ENCODE results near the gene TTYH1. TPM values are rescaled to one million over a fixed set of nuclear protein-coding genes. Genes with fewer than 3 reads are reported as not detected.

TTYH1 gene
- total RNA-seq, 6 experiments from 2014 or later: 0.30 to 0.93 (median 0.35) TPM; not detected in 1

- ATAC-seq (no peak), DNase-seq (no peak)
- Histone ChIP-seq H3K27ac (no peak overlapping the region), H3K36me3 (peaks cover 42 to 97% (median 69%) of the 10 kb centered on the region in 4 donors), H3K4me1 (peaks cover 0 to under 1% (median 0%) of the 10 kb centered on the region in 4 donors), H3K4me3 (no peak overlapping the region), H3K9me3 (no peaks in the 10 kb centered on the region), H3K27me3 (no peaks in the 10 kb centered on the region)
- TF ChIP-seq CTCF (IDR thresholded peaks at IDR 0.05) (no peak), POLR2A (IDR thresholded peaks at IDR 0.05) (no peak)
- intact Hi-C loops (cut with DNase I): no loop called here
- WGBS (ENCODE audit: insufficient coverage, low coverage, low lambda C conversion rate, missing lambda C conversion rate): 88% methylated on average over 12 of the region's 51 CpGs
These were observed 41.4 kb downstream of the TTYH1 start for GRCh38 chr19:54456423-54457373.

GRCh38 chr19:54457773-54458647, 42.7 kb downstream of the TTYH1 start:
- WGBS (ENCODE audit: insufficient coverage, low coverage, low lambda C conversion rate, missing lambda C conversion rate): 82% methylated on average over 5 of the region's 42 CpGs
- no peak overlapping the region for H3K27ac ChIP-seq
- peaks cover 0 to 12% (median 5%) of the 10 kb centered on the region in 4 donors for H3K4me1 ChIP-seq
- no peaks in the 10 kb centered on the region for H3K27me3 ChIP-seq
- no peak overlapping the region for H3K4me3 ChIP-seq
- TF ChIP-seq POLR2A (IDR thresholded peaks at IDR 0.05) (no peak), CTCF (IDR thresholded peaks at IDR 0.05) (no peak)
- ATAC-seq: no peak
- peaks cover 31 to 91% (median 58%) of the 10 kb centered on the region in 4 donors for H3K36me3 ChIP-seq
- no peak for DNase-seq
- intact Hi-C loops (cut with DNase I): no loop called here
- H3K9me3 ChIP-seq: no peaks in the 10 kb centered on the region

- H3K27ac ChIP-seq: no peak overlapping the region
- H3K9me3 ChIP-seq: no peaks in the 10 kb centered on the region
- intact Hi-C loops (cut with DNase I): no loop called here
- no peaks in the 10 kb centered on the region for H3K27me3 ChIP-seq
- DNase-seq (no peak), ATAC-seq (no peak)
- H3K36me3 ChIP-seq: peaks cover 31 to 83% (median 51%) of the 10 kb centered on the region in 4 donors
- peaks cover 0 to 12% (median 5%) of the 10 kb centered on the region in 4 donors for H3K4me1 ChIP-seq
- no peak for TF ChIP-seq POLR2A (IDR thresholded peaks at IDR 0.05)
- TF ChIP-seq CTCF (IDR thresholded peaks at IDR 0.05): no peak
- H3K4me3 ChIP-seq: no peak overlapping the region
- 70% methylated on average over 3 of the region's 11 CpGs for WGBS (ENCODE audit: insufficient coverage, low coverage, low lambda C conversion rate, missing lambda C conversion rate)
These were observed 43.5 kb downstream of the TTYH1 start for GRCh38 chr19:54458648-54459281.
